WTC11 (cell line): Measurements from ENCODE around the gene BORCS6. TPM values are rescaled to one million over a fixed set of nuclear protein-coding genes. Genes with fewer than 3 reads are reported as not detected.

Experiments
- ATAC-seq: fragments of 200-7000 bp; cut with Tn5 transposase; 2 replicates; pipeline ENCODE4 v1.10.0; 2021; ENCODE audit warnings: mild to moderate bottlenecking, moderate library complexity
- CTCF ChIA-PET: fragments of 300-600 bp; sonication (Branson Sonifier 250); formaldehyde crosslinking; loops from one replicate; lab custom pipeline; 2021; ENCODE audit warnings: antibody characterized with exemption; lab: Charles Lee
- POLR2A ChIA-PET: fragments of 350-600 bp; sonication (Branson Sonifier 250); formaldehyde crosslinking; loops from one replicate; lab custom pipeline; 2021; ENCODE audit warnings: antibody characterized with exemption; lab: Charles Lee
- DNase-seq: peaks from one replicate; pipeline ENCODE4 v3.0.0; 2021; ENCODE audit warnings: low spot score
- H3K27ac Mint-ChIP-seq: 2 replicates; pipeline ENCODE4 v1.8.0; 2021; ENCODE audit warnings: mixed read lengths
- H3K27me3 Mint-ChIP-seq: 2 replicates; pipeline ENCODE4 v1.8.0; 2021; ENCODE audit warnings: low read depth, mild to moderate bottlenecking, moderate library complexity, mixed read lengths
- H3K36me3 Mint-ChIP-seq: 2 replicates; pipeline ENCODE4 v1.8.0; 2021; ENCODE audit warnings: mixed read lengths
- H3K4me1 Mint-ChIP-seq: 2 replicates; pipeline ENCODE4 v1.8.0; 2022; ENCODE audit warnings: mixed read lengths
- H3K4me3 Mint-ChIP-seq: 2 replicates; pipeline ENCODE4 v1.8.0; 2021; ENCODE audit warnings: mild to moderate bottlenecking, moderate library complexity, mixed read lengths
- H3K9me3 Mint-ChIP-seq: 2 replicates; pipeline ENCODE4 v1.8.0; 2021; ENCODE audit warnings: mixed read lengths
- CBFB ChIP-seq: sonication (generic); formaldehyde crosslinking; IDR thresholded peaks from 2 replicates; pipeline ENCODE4 v1.8.1; 2022; ENCODE audit warnings: mild to moderate bottlenecking, low read depth, missing genetic modification reagents
- CTCF ChIP-seq: fragments of 200-600 bp; IDR thresholded peaks from 2 replicates; pipeline ENCODE4 v1.8.0; 2022; ENCODE audit warnings: antibody characterized with exemption
- HMGXB4 ChIP-seq: sonication (generic); formaldehyde crosslinking; IDR thresholded peaks from 2 replicates; pipeline ENCODE4 v1.8.1; 2023; ENCODE audit warnings: mild to moderate bottlenecking, moderate library complexity, missing genetic modification reagents
- NFATC4 ChIP-seq: fragments of 250-450 bp; sonication (Bioruptor Pico); IDR thresholded peaks from 2 replicates; pipeline ENCODE4 v1.9.0; 2021; ENCODE audit warnings: mild to moderate bottlenecking
- TEAD4 ChIP-seq: sonication (generic); formaldehyde crosslinking; IDR thresholded peaks from 2 replicates; pipeline ENCODE4 v1.8.0; 2022; ENCODE audit warnings: mild to moderate bottlenecking, missing genetic modification reagents
- TP53 ChIP-seq: sonication (generic); formaldehyde crosslinking; IDR thresholded peaks from 2 replicates; pipeline ENCODE4 v1.8.1; 2023; ENCODE audit warnings: mild to moderate bottlenecking, missing genetic modification reagents
- ZBTB21 ChIP-seq: sonication (generic); formaldehyde crosslinking; IDR thresholded peaks from 2 replicates; pipeline ENCODE4 v1.8.1; 2023; ENCODE audit warnings: mild to moderate bottlenecking, missing genetic modification reagents, borderline replicate concordance
- ZNF121 ChIP-seq: sonication (generic); formaldehyde crosslinking; IDR thresholded peaks from 2 replicates; pipeline ENCODE4 v1.8.0; 2023; ENCODE audit warnings: missing genetic modification reagents
- ZNF423 ChIP-seq: fragments of 250-450 bp; sonication (Bioruptor Pico); IDR thresholded peaks from 2 replicates; pipeline ENCODE4 v2.1.2; 2022; ENCODE audit warnings: mild to moderate bottlenecking, moderate library complexity
- ZNF425 ChIP-seq: fragments of 250-450 bp; sonication (Bioruptor Pico); conservative IDR thresholded peaks from 2 replicates; pipeline ENCODE4 v1.9.0; 2021; ENCODE audit warnings: mild to moderate bottlenecking
- total RNA-seq: library from RNA; stranded (reverse); gene quantifications from 3 replicates; pipeline ENCODE4 v1.2.3, GENCODE V29; 2021
- TF ChIP-seq, protein P1 (sequence below): sonication (generic); formaldehyde crosslinking; IDR thresholded peaks from 2 replicates; pipeline ENCODE4 v1.8.0; 2023; ENCODE audit warnings: missing genetic modification reagents, mild to moderate bottlenecking, borderline replicate concordance
- TF ChIP-seq, protein P2 (sequence below): sonication (generic); formaldehyde crosslinking; IDR thresholded peaks from 2 replicates; pipeline ENCODE4 v1.8.1; 2022; ENCODE audit warnings: low read depth, missing genetic modification reagents, borderline replicate concordance

BORCS6 gene
- total RNA-seq, 1 experiment from 2014 or later: 5.6 TPM

DNA sequence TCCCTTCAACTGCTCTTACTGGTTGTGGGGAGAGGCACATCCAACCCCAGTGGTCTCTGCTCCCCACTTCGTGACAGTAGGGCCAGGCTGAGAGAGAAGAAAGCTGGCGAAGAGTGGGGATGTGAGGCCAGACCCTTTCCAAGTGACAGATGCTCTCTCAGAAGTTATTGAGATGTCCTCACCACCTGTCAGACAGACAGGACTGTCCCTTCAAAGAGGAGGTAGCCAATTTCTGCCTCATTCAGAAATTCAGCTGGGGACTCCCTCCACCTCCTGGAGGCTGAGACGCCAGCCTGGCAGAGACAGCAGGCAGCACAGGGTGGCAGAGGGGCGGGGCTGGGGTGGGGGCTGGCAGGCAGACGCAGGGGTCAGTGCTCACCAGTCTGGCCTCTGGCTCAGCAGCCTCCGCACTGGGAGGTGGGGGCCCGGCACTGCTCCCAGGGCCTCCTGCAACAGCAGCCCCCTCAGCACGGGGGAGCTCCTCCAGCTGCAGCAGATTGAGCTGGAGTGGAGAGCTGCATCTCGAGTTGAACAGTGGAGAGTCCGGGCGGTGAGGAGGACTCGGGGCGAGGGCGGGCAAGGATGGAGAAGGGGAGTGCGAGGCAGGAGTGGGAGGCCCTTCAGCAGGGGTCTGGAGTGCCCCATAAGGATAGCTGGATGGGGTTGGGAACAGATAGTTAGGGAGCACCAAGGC, 46.9 kb downstream of the BORCS6 start:
- TF ChIP-seq, protein P1, sequence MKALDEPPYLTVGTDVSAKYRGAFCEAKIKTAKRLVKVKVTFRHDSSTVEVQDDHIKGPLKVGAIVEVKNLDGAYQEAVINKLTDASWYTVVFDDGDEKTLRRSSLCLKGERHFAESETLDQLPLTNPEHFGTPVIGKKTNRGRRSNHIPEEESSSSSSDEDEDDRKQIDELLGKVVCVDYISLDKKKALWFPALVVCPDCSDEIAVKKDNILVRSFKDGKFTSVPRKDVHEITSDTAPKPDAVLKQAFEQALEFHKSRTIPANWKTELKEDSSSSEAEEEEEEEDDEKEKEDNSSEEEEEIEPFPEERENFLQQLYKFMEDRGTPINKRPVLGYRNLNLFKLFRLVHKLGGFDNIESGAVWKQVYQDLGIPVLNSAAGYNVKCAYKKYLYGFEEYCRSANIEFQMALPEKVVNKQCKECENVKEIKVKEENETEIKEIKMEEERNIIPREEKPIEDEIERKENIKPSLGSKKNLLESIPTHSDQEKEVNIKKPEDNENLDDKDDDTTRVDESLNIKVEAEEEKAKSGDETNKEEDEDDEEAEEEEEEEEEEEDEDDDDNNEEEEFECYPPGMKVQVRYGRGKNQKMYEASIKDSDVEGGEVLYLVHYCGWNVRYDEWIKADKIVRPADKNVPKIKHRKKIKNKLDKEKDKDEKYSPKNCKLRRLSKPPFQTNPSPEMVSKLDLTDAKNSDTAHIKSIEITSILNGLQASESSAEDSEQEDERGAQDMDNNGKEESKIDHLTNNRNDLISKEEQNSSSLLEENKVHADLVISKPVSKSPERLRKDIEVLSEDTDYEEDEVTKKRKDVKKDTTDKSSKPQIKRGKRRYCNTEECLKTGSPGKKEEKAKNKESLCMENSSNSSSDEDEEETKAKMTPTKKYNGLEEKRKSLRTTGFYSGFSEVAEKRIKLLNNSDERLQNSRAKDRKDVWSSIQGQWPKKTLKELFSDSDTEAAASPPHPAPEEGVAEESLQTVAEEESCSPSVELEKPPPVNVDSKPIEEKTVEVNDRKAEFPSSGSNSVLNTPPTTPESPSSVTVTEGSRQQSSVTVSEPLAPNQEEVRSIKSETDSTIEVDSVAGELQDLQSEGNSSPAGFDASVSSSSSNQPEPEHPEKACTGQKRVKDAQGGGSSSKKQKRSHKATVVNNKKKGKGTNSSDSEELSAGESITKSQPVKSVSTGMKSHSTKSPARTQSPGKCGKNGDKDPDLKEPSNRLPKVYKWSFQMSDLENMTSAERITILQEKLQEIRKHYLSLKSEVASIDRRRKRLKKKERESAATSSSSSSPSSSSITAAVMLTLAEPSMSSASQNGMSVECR: no peak
- TF ChIP-seq ZNF121 (no peak), TEAD4 (CRISPR knock-in tag) (no peak), ZNF425 (CRISPR knock-in tag) (no peak), HMGXB4 (CRISPR knock-in tag) (no peak), ZBTB21 (CRISPR knock-in tag) (no peak), TP53 (CRISPR knock-in tag) (no peak), ZNF423 (CRISPR knock-in tag) (no peak), CBFB (CRISPR knock-in tag) (no peak), CTCF (no peak)
- TF ChIP-seq, protein P2, sequence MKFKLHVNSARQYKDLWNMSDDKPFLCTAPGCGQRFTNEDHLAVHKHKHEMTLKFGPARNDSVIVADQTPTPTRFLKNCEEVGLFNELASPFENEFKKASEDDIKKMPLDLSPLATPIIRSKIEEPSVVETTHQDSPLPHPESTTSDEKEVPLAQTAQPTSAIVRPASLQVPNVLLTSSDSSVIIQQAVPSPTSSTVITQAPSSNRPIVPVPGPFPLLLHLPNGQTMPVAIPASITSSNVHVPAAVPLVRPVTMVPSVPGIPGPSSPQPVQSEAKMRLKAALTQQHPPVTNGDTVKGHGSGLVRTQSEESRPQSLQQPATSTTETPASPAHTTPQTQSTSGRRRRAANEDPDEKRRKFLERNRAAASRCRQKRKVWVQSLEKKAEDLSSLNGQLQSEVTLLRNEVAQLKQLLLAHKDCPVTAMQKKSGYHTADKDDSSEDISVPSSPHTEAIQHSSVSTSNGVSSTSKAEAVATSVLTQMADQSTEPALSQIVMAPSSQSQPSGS (CRISPR knock-in tag): no peak
- ATAC-seq (no peak), DNase-seq (no peak)
- POLR2A ChIA-PET: interaction anchor here (0.7 kb wide), 1 partner anchor 13 kb away, joined by 3 read pairs; no protein-coding TSS in a partner anchor
- no peak overlapping the region for H3K4me3 Mint-ChIP-seq
- H3K9me3 Mint-ChIP-seq: no peaks in the 10 kb centered on the region
- CTCF ChIA-PET: no interaction called here
- H3K36me3 Mint-ChIP-seq: peaks cover 35% of the 10 kb centered on the region
- H3K27ac Mint-ChIP-seq: no peak overlapping the region
- no peaks in the 10 kb centered on the region for H3K27me3 Mint-ChIP-seq
- no peaks in the 10 kb centered on the region for H3K4me1 Mint-ChIP-seq

DNA sequence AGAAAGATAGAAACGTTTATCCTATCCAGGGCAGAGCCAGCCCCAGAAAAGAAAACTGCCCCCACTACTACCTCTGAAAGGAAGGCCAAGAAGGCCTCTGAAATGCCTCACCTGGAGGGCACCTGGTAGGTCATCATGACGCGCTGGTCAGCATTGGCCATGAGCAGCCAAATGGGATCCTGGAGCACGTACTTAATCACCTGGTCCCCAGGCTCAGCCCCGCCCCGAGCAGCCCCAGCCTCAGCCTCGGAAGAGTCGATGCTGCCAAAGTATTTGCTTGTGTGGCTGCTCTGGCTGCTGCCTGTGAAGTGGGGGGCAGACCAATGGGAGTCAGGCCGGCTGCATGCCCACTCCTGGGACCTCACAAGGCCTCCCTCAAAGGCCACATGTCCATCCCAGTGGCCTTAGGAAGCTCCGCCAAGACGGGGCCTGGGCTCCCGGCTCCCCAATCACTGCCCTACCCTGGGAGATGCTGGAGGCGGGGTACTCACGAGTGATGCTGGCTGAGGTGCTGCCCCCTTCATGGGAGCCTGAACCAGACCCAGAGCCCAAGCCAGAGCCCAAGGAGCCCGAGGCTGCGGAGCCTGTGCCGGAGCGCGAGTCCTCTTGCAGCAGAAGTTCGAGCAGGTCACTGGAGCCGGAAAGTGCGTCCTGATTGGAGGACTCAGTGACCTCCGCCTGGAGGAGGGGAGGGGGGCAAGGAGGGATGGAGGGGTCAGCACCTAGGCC, 47.7 kb downstream of the BORCS6 start:
- POLR2A ChIA-PET: no interaction called here

More for the DNA sequence above, 47.7 kb downstream of the BORCS6 start:
- H3K27ac Mint-ChIP-seq: no peak overlapping the region
- no peaks in the 10 kb centered on the region for H3K4me1 Mint-ChIP-seq
- TF ChIP-seq NFATC4 (CRISPR knock-in tag): no peak
- TF ChIP-seq, all 79 proteins: peak for 0
- Mint-ChIP-seq H3K9me3 (no peaks in the 10 kb centered on the region), H3K4me3 (no peak overlapping the region), H3K27me3 (no peaks in the 10 kb centered on the region), H3K36me3 (peaks cover 31% of the 10 kb centered on the region)
- DNase-seq (no peak), ATAC-seq (no peak)
- CTCF ChIA-PET: interaction anchor here (1.1 to 3.3 kb wide), 2 partner anchors 16 to 23 kb away, joined by 3 to 13 read pairs; partner anchors contain the start of gene ALOXE3
